Stimulated activated CD8-positive, alpha-beta memory T cell treated with anti-CD3 and anti-CD28 coated beads, Interleukin-12 subunit alpha, Interleukin-12 subunit beta, amount 100 ng/mL, for 4 hours (primary cell): ENCODE measurements around the gene NUDT22.

ENCODE experiments used
- DNase-seq: peaks from one replicate; pipeline ENCODE4 v3.0.0-alpha.2; 2020; ENCODE audit warnings: low read depth

NUDT22 gene

GRCh38 chr11:64275031-64275800 lies 49.1 kb downstream of the NUDT22 start:
- DNase-seq, result no peak

- no peak for DNase-seq
Observed at GRCh38 chr11:64275841-64276240, 49.8 kb downstream of the NUDT22 start.

DNA sequence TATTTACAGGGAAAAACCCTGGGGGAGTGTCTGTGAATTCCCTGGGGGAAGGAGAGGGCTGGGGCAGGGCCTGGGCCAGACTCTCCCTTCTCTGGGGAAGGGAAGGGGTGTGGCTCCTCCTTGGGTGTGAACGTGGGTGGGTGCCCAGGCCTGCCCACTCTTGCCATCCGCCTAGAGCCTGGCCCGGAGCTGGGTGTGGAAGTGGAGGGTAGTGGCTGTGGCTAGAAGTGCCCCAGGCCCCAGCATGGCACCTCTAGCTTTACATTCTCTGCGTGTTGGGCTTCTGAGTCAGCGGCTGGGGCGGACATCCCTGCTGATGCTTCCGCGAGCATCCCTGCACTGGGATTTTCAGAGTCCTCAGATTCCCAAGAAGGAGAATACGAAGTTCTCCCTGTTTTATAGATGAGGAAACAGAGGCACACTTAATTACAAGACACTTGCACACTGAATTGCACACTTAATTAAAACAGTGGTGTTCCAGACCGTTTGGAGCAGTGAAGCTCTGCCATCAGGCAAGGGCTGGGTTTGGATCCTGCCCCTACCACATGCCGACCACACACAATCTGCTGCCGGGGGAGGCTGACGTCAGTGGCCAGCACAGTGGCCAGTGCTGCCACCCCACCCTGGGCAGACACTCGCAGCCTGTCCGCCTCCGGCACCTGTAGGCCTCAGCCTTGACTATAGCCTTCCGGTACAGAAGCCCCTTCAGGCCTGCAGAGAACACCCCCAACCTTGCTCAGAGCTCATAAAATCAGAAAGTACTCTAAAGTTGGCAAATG lies 50.8 kb downstream of the NUDT22 start:
- DNase-seq, result no peak

DNA sequence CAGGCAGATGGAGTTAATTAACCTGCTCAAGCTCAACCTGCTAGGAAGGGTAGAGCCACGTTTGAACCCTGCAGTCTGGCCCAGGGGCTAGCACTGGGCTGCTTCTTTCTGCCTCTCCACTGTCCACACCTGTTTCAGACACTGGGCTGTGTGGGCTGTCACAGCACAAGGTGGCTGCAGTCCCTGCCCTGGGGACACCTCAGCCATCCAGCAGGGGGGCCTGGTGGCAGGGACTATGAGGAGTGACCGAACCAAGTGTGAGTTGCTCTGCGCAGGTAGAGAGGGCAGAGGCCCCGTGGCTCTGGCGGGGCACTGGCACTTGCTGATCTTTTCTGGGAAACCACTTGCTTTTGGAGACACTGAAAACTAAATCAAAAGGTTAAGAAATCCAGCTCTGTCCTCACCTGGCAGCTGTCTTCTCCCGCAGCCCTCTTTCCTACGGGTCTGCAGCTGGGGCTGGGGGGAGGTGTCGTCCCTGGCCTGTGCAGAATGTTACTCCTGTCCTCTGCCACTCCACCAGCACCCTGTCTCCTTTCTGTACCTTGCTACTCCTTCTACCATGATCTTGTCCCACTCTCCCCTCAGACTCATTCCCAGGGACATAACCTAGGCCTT lies 52.6 kb downstream of the NUDT22 start:
- DNase-seq, result no peak
